Activated T-cell treated with anti-CD3 and anti-CD28 coated beads, Interleukin-2, amount 50 U/mL, for 1 hour (primary cell): ENCODE measurements around the gene TMEM208.

Experiments used
- DNase-seq: peaks from one replicate; pipeline ENCODE4 v3.0.0-alpha.2; 2020

Gene TMEM208

DNA sequence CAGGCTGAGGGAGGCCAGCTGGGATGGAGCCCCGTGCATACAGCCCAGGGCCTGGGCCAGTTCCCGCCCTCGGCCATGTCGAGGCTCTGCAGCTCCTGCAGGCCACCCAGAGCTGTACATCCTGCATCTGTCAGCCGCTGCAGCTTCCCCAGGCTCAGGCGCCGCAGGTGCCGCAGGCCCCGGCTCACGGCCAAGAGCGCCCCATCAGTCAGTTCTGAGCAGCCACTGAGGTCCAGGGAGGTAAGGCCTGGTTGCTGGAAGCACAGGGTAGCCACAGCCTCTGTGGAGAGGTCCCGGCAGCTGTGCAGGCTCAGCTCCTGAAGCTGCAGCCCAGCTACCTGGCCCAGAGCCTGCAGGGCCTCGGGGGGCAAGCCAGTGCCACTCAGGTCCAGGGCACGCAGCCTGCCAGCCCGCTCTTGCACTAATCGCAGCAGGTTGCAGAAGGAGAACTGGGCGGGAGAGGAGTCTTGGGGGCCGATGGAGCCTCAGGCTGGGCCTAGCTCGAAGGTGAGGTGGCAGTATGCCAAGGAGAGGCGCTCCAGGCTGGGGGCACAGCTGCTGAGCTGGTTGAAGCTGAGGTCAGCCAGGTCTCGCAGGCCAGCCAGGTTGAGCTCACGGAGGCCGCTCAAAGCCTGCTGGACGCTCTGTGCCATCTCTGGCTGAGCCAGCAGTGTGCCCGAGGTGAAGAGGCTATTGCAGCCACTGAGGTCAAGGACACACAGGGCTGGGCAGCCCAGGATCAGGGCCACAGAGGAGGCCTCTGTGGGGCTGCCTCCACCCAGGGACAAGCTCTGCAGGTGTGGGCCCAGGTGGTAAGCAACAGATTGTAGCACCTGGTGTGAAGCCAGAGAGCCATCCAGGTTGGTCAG is 16.6 kb upstream of the TMEM208 start:
- DNase-seq: no peak

DNA sequence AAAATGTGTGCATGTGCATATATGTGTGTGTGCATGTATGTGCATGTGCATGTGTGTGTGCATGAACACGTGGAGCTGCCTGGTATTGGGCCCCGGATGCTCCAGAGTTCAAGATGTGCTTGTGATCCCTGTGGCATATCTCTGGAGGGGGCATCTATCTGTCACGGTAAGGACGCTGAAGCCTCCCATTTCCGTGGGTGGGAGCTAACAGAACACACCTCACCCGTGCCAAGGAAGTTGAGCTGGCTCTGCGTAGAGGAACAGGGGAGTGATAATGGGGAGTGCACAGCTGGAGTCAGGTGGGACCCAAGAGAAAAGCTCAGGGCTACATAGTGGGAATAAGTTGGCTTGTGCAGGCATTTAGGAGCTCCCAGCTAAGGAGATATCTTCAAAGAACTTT is 15.3 kb upstream of the TMEM208 start:
- no peak for DNase-seq

DNA sequence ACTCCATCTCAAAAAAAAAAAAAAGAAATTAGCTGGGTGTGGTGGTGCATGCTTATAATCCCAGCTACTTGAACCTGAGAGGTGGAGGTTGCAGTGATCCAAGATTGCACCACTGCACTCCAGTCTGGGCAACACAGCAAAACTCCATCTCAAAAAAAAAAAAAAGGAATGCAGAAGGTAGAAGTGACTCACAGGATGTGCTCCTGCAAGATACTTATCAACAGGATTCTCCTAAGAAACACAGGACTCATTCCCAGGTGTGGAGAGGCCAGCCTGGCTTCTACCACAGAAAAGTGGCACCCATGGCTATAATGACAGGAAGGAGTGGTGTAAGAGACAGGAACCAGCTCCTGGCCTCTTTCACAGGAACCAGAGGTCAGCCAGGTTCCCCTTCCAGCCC is 14.2 kb upstream of the TMEM208 start:
- no peak for DNase-seq

DNA sequence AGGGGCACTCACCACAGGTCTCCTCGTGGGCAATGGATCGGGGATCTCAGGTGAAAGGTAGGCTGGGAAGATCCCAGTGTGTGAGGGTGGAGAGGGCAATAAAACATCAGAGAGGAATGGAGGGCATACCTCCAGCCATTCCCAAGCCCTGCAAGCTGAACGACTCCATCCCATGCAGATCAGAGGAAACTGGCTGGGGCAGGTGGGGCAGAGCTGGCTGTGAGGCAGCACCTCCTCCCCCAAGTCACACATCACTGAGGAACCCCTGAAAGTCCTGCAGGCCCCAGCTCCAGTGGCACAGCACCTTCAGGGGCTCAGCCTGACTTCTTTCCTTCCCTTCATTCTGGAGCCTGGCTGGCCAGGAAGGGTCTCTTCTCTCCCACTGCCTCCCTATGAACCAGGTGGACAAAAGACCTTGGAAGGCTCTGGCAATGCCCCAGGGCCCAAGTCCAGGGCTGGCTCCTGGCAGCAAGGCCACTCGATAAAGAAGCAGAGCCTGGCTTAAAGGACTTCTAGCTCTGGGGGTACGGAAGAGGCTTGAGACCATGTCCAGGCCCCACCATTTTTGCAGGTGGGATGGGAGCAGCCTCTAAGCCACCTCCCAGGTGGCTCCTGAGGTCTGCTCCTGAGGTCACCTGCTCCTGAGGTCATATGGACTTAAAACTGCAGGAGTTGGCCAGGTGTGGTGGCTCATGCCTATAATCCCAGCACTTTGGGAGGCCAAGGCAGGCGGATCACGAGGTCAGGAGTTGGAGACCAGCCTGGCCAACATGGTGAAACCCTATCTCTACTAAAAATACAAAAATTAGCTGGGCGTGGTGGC is 13.5 kb upstream of the TMEM208 start:
- DNase-seq: no peak

DNA sequence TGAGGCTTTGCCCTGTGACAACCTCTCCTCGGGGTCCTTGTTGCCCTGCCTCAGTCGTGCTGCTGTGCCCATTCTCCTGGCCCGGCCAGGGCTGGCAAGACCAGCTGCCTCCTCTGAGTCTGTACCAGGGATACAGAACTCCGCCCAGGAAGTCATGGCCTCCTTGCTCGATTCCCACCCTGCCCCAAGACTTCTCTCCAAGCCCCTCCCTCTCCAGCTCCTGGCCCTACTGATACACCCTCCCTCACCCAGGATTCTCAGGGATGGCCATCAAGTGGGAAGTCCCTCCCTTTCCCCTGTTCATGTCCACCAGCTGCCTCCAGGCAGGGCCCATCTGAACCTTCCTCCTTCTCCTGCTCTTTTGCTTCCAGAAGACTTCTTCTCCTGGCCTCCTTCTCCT is 11.2 kb upstream of the TMEM208 start:
- DNase-seq: no peak

DNA sequence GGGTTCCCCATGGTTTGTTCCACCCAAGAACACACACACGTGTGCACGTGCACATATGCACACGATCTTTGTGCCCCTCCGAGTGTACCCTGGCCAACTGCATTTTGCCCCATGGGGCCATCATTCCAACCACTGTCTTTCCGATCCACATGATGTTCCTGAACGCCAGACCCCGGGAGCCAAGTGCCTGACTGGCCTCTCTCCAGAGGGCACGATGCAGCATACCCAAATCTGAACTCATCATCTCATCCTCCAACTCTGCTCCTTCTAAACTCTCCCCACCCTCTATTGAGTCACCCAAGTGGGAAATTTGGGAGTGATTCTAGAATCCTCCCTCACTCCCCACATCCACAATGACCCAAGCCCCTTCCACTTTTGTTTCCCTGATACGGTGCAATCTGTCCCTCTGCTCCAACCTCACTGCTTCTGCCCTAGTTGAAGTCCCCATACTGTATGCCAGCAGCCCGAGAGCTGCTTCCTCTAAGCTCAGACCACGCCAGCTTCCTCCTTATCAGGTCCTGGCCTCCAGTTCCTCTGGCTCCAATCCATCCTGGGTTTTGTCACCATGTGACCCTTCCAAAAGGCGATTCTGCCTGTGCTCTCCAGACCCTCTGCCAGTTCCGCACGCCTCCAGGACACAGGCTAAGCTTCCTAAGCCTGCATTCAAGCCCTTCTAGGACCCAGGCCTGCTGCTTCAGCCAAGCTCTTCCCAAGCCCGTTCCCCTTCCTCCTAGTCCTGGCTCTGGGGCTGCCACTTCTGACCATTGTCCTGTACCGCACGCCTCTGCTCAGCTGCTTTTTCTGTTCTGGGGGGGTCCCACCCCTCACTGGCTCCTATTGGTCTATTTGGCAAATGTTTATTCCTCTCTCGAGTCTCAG is 10.1 kb upstream of the TMEM208 start:
- no peak for DNase-seq

DNA sequence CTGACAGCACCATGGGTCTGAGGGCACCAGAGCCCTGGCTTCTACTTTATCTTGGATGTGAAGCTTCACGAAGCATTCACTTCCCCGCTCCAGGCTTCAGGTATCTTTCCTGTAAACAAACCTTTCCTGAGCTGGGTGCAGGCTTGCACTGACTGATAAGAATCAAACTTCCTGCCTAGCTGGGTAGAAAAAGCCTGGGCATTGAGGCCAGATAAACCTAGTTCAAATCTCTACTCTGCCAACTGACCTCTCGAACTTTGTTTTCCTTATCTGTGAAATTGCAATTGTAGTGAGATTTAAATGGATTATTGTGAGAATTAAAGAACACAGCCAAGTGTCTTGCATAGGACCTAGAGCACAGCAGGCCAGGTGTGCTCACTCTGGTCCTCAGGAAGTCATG is 2.9 kb upstream of the TMEM208 start:
- no peak for DNase-seq

DNA sequence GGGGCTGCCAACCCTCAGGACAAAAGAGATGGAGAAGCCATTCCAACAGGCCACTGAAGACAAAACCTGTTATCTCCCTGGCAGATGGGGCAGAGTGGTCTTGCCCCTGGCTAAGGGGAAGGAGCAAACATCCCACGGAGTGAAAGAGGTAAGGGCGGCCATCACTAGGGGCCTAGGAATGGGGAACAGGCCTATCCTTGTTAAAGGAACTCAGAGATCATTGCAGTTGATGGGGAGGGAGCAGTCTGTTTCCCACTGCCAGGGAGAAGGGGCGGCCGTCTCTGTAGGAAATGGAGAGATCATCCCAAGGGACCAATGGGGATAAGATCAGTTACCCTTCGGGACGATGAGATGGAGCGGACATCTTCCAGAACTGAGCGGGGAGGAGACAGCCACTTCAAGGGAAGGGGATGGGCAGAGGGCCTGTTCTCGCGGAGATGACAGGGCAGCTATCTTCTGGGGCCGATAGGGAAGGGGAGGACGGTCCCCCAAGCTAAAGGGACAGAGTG is 581 bp upstream of the TMEM208 start:
- no peak for DNase-seq

DNA sequence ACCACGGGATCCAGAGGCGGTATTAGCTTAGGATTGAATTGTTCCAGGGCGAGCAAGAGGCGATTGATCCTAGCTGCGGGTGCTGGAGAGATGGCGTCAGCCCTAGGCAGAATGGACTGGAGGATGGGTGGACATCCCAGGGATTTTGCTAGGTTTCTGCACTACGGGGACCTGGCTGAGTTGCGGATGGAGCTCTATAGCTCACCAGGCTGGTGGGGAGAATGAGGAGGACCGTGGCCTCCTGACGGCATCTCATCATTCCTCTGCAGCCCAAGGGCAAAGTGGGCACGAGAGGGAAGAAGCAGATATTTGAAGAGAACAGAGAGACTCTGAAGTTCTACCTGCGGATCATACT is 614 bp downstream of the TMEM208 start:
- DNase-seq: no peak

DNA sequence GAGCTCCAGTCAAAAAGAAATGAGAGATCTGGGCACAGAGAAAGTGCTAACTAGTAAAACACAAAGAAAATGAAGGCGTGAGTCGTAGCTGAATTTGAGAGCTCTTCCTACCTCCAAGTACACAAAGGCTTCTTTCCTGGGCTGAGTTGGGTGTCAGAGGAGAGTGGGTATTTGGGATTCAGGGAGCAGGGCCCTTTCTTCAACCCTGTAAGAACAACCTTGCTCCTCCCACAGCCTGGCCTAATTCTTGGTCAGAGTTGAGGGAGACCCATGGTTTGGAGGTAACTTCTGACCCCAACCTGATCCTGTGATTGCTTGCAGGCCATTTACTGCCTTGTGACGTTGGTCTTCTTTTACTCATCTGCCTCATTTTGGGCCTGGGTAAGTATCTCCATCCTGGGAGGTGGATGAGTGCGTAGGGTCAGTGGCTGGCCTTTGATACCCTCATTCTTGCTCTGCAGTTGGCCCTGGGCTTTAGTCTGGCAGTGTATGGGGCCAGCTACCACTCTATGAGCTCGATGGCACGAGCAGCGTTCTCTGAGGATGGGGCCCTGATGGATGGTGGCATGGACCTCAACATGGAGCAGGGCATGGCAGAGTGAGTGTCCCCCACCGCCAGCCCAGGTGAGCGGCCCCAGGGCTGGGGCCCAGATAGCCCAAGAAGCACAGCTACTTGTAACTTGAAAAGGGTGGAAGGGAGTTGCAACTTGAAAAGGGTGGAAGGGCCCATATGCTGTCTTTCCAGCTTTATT is 1.3 kb downstream of the TMEM208 start:
- no peak for DNase-seq

DNA sequence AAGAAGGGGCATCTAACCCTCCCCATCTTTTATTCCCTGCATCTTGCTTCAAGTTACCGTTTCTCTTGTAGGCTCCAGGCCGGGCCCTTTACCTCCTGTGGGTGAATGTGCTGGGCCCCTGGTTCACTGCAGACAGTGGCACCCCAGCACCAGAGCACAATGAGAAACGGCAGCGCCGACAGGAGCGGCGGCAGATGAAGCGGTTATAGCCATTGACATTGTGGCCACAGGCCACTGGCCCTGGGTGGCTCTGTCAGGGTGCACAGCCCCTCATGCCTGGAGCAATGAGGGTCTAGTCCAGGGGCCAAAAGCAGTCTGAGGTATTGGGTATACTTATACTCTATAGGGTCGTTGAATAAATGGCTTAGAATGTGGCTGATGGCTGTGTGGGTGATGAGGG is 2.0 kb downstream of the TMEM208 start:
- no peak for DNase-seq

DNA sequence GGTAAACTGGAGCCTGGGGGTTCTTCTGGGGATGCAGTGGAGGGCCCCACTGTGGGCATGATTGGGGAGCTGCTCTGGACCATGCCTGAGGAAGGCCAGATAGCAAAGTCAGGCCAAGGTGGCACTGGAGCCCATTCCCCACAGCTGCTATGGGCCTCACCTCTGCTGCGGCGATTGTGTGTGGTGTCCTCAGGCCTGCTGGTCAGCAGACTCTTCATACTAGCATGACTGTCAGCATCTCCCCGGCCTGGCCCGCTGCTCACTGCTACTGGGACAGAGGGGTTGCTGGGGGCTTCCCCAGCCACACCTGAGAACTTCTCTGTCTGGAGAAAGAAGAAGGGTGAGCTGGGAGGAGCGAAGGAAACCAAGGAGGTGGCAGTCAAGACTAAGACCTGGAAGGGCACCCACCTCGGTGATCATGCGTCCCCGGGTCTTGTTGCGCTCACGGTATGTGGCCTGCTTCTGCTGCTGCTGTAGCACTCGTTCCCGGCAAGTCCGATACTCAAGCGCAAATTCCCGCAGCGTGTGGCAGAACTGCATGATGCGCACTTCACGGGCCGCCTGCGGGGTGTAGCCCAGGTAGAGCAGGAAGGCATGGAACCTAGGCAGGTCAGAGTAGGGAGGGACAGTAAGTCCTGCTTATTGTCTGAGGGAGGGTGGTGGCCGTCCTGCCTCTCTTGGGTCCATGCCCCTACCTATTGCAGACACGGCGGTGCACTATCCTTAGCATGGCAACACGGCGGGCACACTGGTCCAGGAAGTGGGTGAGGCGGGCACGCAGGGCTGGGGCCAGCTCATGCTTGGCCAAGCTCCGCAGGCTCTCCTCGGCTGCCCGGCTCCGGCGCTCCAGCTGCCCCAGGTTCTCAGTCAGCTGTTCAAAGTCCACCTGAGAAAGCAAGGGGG is 3.2 kb downstream of the TMEM208 start:
- no peak for DNase-seq

DNA sequence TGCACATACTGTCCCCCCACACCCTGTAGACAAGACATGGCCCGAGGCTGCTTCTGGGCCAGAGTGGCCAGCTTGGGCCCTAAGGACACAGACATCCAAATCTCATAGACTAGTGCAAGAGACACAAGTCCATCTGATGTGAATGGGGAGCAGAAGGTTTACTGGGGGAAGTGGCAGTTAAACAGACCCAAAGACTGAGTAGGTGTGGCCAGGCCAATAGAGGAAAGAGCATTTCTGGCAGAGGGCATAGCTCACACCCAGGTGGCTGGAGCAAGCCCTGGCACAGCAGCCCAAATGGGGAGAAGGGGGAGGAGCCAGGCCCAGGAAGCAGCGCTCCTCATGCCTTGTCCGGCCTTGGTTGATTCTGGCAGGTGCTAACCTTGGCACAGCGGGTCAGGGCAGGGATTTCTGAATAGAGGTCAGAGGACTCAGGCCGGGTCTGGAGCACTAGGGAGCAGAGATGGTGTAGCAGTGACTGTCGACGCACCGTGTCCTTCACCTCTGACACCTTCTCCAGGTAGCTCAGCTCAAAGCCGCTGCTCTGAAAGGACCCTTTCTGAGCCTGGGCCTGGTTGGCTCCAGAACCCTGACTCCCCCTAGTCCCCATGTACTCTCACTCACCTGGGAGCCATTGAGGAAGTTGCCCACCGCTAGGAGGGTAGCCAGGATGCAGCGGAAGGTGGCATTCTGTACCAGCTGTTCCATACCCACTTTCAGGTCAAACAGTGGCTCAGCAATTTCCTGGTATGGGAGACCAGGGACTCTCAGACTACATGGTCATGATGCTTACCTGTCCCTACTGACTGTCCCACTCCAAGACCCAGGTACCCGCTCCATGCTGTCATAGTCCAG is 4.1 kb downstream of the TMEM208 start:
- no peak for DNase-seq

DNA sequence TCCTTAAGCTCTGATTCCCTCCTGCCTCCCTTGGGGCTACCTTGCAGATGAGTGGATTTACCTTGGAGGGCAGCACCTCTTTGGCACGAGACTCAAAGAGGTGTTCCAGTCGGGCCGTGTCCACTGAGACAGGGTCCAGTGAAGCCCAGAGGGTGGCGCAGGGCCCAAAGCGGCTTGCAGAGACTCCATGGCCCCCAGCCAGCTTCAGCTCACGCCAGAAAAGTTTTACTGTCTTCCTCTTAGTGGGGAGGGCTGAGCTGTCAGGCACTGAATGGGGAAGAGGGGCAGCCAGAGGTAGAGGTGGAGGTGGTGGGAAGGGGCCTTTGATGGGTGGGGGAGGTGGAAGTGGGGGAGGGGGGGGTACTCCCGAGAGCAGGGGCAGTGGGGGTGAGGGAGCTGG is 6.7 kb downstream of the TMEM208 start:
- DNase-seq: no peak

DNA sequence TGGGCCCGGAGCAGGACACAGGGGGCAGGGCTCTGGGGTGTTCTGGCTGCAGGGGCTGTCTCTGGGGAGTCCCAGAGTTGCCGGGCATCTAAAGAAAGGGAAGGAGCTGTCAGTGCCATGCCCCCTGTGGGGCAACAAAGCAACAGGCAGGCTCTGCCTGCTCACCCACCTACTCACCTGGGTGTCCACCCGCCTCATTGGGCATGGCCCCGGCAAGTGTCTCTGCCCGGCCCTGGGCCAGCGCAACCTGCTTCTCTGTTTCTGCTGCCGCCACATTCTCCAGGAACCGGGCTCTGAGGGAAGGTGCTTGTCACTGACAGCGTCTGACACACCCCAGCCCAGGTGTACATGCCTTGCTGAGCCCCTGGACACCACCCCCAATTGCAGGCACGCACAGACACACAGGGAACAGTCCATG is 7.3 kb downstream of the TMEM208 start:
- DNase-seq: no peak

DNA sequence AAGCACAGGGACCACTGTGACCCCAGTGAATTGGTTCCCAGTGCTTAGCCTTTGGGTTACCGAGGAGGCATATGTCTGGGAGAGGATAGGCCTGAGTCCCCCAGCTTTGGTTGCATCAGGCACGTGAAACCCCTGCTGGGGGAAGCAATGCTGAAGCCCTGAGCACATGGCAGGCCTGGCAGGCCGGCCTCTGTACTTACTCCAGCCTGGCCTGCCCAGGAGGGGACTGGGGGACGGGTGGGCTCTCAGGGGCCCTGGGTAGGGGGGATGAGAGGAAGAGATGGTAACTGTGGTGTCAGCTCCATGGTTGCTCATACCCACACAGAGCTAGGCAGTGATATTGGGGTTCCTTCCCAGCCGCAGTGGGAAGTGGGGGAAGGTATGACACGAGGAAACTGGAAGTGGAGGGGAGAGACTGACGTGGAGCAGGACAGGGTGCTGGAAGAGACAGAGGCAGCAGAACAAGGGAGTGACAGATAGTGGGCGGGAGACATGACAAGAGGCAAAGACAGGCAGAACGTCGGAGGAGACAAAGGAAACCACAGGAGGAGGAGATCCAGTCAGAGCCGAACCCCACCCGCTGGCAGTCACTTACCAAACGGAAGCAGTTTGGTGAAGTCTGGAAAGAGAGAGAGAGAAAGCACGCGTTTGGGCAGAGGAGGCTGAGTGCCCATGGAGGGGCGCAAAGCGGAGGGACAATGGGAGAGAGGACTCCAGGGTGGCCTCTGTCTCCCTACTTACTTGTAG is 9.1 kb downstream of the TMEM208 start:
- no peak for DNase-seq

DNA sequence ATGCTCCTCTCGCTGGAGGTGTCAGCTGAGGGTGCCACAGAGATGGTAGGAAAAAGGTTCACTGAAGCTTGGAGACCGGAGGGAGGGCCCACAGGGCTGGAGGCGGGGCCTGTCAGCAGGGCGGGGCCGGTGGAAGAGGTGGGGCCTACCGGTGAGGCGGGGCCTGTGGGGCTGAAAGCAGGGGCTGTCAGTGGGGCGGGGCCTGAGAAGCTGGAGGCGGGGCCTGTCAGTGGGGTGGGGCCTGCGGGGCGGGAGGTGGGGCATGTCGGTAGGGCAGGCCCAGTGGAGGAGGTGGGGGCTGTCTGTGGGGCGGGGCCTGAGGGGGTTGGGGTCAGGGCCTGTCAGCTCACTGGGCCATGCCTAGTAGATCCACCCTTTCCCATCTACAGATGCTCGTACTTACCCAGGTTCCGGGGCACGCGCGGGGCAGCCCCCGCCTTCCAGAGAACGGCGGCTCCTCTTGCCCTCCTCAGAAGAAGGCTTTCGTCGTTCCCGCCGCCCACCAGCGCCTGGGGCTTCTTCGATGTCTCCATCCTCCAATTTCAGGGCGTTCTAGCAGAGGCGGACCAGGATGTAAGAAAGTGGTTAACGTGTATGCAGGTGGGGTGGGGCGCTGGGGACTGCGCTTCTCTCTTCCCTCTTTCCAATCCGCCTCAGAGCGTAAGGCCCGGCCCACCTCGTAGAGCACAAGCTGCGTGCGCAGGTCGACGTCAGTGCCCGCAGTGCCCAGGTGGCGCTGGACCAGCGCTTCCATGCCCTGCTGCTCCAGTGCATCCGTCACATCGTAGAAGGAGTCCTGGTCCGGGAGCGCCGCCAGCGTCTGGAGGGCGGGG is 9.8 kb downstream of the TMEM208 start:
- peak; percentile 83 for DNase-seq
